ENCODE results near the gene RANGRF. TPM values are rescaled to one million over a fixed set of nuclear protein-coding genes. Genes with fewer than 3 reads are reported as not detected.

Gene RANGRF
- total RNA-seq, 1 experiment from 2014 or later: 35.0 TPM

- H4K20me1 ChIP-seq (ENCODE audit: insufficient read depth): no peaks in the 10 kb centered on the region
- TF ChIP-seq EZH2 (IDR thresholded peaks at IDR 0.05; ENCODE audit: low read depth) (no peak), CTCF (conservative IDR thresholded peaks at IDR 0.05) (no peak)
- DNase-seq: no peak
- H3K79me2 ChIP-seq (ENCODE audit: low read depth): no peaks in the 10 kb centered on the region
- no peak overlapping the region for H3K4me2 ChIP-seq
- CTCF ChIA-PET: no interaction called here
- H3K9me2 ChIP-seq (ENCODE audit: insufficient read depth): no peaks in the 10 kb centered on the region
- intact Hi-C loops (cut with micrococcal nuclease; ENCODE audit: unreplicated experiment): no loop called here
- BruUV-seq (replicated peaks): no TSS peak
- no peaks in the 10 kb centered on the region for H3K4me1 ChIP-seq (replicated peaks; ENCODE audit: insufficient read depth)
- no peaks in the 10 kb centered on the region for H3K9me3 ChIP-seq (ENCODE audit: insufficient read depth, low read depth)
- H3K36me3 ChIP-seq (ENCODE audit: low read depth): no peaks in the 10 kb centered on the region
- no peaks in the 10 kb centered on the region for H3F3A ChIP-seq (ENCODE audit: insufficient read depth, low read depth)
- POLR2A ChIA-PET (ENCODE audit: unreplicated experiment): no interaction called here
- H3K27ac ChIP-seq: no peak overlapping the region
- no peak overlapping the region for H2AFZ ChIP-seq
- no peaks in the 10 kb centered on the region for H3K27me3 ChIP-seq (ENCODE audit: insufficient read depth, low read depth)
- no peak overlapping the region for H3K4me3 ChIP-seq
Observed at GRCh38 chr17:8264320-8264719, 24.1 kb upstream of the RANGRF start.

GRCh38 chr17:8264836-8265542 is 23.5 kb upstream of the RANGRF start:
- Histone ChIP-seq H3K4me1 (replicated peaks; ENCODE audit: insufficient read depth) (no peaks in the 10 kb centered on the region), H3F3A (ENCODE audit: insufficient read depth, low read depth) (no peaks in the 10 kb centered on the region), H3K9me2 (ENCODE audit: insufficient read depth) (no peaks in the 10 kb centered on the region), H3K27me3 (ENCODE audit: insufficient read depth, low read depth) (no peaks in the 10 kb centered on the region), H3K4me3 (no peak overlapping the region), H3K36me3 (ENCODE audit: low read depth) (no peaks in the 10 kb centered on the region), H2AFZ (no peak overlapping the region), H3K79me2 (ENCODE audit: low read depth) (no peaks in the 10 kb centered on the region), H3K27ac (no peak overlapping the region), H3K9me3 (ENCODE audit: insufficient read depth, low read depth) (no peaks in the 10 kb centered on the region), H3K4me2 (no peak overlapping the region), H4K20me1 (ENCODE audit: insufficient read depth) (no peaks in the 10 kb centered on the region)
- no TSS peak for BruUV-seq (replicated peaks)
- CTCF ChIA-PET: no interaction called here
- intact Hi-C loops (cut with micrococcal nuclease; ENCODE audit: unreplicated experiment): no loop called here
- no peak for TF ChIP-seq CTCF (conservative IDR thresholded peaks at IDR 0.05)
- TF ChIP-seq EZH2 (IDR thresholded peaks at IDR 0.05; ENCODE audit: low read depth): no peak
- POLR2A ChIA-PET (ENCODE audit: unreplicated experiment): no interaction called here
- DNase-seq: no peak

DNA sequence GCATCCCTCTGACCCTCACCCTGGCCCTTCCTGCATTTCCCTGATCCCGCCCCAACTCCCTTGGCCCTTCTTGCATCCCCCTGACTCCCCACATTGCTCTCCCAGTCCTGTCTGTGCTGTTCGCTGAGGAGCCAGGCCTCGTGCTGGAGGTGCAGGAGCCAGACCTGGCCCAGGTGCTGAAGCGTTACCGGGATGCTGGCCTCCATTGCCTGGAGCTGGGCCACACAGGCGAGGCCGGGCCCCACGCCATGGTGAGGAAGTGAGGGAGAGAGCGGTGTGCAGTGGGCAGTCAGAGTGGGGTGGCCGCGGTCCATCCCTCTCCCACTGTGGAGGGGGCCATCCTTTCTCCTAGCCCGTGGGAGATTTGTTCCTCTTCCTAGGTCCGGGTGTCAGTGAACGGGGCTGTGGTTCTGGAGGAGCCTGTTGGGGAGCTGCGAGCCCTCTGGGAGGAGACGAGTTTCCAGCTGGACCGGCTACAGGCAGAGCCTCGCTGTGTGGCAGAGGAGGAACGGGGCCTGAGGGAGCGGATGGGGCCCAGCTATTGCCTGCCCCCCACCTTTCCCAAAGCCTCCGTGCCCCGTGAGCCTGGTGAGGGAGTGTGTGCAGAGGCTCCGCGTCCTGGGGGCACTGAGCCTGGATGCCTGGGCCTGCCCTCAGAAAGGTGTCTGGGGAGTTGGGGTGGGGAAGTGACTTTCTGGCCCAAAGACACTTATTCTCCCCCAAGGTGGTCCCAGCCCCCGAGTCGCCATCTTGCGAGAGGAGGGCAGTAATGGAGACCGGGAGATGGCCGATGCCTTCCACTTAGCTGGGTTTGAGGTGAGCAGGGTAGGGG is 21.6 kb upstream of the RANGRF start:
- intact Hi-C loops (cut with micrococcal nuclease; ENCODE audit: unreplicated experiment): no loop called here
- Histone ChIP-seq H3K4me2 (no peak overlapping the region), H3K36me3 (ENCODE audit: low read depth) (no peaks in the 10 kb centered on the region), H3K27ac (no peak overlapping the region), H3K4me1 (replicated peaks; ENCODE audit: insufficient read depth) (no peaks in the 10 kb centered on the region), H3K9me3 (ENCODE audit: insufficient read depth, low read depth) (no peaks in the 10 kb centered on the region), H4K20me1 (ENCODE audit: insufficient read depth) (no peaks in the 10 kb centered on the region), H3K79me2 (ENCODE audit: low read depth) (no peaks in the 10 kb centered on the region), H3K27me3 (ENCODE audit: insufficient read depth, low read depth) (no peaks in the 10 kb centered on the region), H2AFZ (no peak overlapping the region), H3K9me2 (ENCODE audit: insufficient read depth) (no peaks in the 10 kb centered on the region), H3F3A (ENCODE audit: insufficient read depth, low read depth) (no peaks in the 10 kb centered on the region), H3K4me3 (no peak overlapping the region)
- ChIA-PET CTCF (no interaction called here), POLR2A (ENCODE audit: unreplicated experiment) (interaction anchor here (0.6 kb wide), 1 partner anchor 111 kb away, joined by 4 read pairs; no protein-coding TSS in a partner anchor)
- no TSS peak for BruUV-seq (replicated peaks)
- TF ChIP-seq EZH2 (IDR thresholded peaks at IDR 0.05; ENCODE audit: low read depth) (no peak), CTCF (conservative IDR thresholded peaks at IDR 0.05) (no peak)
- DNase-seq: no peak
